Fibroblast of villous mesenchyme (primary cell): Measurements from ENCODE around the gene MISP. TPM values are rescaled to one million over a fixed set of nuclear protein-coding genes. Genes with fewer than 3 reads are reported as not detected.
A peak's percentile ranks its signal among the peaks of the same experiment; 100 is the strongest.

Source experiments
- DNase-seq: peaks from one replicate; pipeline ENCODE4 v3.0.0-alpha.2; 2010; ENCODE audit warnings: low read depth
- H3K4me3 ChIP-seq: 2 replicates; pipeline ENCODE4 v1.5.1; 2011; ENCODE audit warnings: low read depth, mild to moderate bottlenecking, low read length
- total RNA-seq: library from RNA; depleted of rRNA; stranded (reverse); fragments of >200 nt; gene quantifications from 2 replicates; pipeline ENCODE4 v1.2.3, GENCODE V29; 2012
- TF ChIP-seq, protein P1 (sequence below): IDR thresholded peaks from 2 replicates; pipeline ENCODE4 v1.5.1; 2012; ENCODE audit warnings: low read depth, mild to moderate bottlenecking, low read length; ENCODE audit not compliant: insufficient read depth

MISP gene
- total RNA-seq, 1 donor: 0.43 TPM

DNA sequence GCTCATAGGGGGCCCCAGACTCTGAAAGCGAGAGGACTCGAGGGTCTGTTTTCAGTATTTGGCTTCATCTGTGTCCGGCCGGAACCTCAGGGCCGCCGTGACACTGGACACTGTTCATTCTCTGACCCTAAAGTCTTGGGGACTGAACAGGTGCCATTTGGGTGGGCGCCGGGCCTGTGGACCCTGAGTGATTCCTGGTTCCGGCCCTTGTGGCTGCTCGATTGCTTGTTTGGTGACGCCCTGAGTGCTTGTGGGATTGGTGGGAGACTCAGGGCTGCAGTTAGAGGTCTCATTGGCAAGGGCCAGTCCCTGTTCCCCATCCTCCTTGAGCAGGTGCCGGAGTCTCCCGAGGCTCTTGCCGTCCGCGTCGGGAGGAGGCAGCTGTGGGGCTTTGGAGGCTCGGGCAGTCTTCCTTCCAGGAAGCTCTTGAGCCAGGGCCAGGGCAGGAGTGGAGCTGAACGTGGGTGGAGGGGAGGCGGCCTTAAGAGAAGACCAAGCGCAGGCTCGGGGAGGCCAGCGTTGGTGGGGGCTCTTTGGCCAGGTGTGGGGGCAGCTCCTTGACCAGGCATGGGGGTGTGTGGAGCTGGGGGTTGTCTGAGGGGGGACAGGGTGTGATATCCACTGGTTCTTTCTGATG is 51.1 kb downstream of the MISP start:
- peak overlapping the region; percentile 91 for H3K4me3 ChIP-seq
- TF ChIP-seq, protein P1, sequence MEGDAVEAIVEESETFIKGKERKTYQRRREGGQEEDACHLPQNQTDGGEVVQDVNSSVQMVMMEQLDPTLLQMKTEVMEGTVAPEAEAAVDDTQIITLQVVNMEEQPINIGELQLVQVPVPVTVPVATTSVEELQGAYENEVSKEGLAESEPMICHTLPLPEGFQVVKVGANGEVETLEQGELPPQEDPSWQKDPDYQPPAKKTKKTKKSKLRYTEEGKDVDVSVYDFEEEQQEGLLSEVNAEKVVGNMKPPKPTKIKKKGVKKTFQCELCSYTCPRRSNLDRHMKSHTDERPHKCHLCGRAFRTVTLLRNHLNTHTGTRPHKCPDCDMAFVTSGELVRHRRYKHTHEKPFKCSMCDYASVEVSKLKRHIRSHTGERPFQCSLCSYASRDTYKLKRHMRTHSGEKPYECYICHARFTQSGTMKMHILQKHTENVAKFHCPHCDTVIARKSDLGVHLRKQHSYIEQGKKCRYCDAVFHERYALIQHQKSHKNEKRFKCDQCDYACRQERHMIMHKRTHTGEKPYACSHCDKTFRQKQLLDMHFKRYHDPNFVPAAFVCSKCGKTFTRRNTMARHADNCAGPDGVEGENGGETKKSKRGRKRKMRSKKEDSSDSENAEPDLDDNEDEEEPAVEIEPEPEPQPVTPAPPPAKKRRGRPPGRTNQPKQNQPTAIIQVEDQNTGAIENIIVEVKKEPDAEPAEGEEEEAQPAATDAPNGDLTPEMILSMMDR: no peak
- DNase-seq: no peak

DNA sequence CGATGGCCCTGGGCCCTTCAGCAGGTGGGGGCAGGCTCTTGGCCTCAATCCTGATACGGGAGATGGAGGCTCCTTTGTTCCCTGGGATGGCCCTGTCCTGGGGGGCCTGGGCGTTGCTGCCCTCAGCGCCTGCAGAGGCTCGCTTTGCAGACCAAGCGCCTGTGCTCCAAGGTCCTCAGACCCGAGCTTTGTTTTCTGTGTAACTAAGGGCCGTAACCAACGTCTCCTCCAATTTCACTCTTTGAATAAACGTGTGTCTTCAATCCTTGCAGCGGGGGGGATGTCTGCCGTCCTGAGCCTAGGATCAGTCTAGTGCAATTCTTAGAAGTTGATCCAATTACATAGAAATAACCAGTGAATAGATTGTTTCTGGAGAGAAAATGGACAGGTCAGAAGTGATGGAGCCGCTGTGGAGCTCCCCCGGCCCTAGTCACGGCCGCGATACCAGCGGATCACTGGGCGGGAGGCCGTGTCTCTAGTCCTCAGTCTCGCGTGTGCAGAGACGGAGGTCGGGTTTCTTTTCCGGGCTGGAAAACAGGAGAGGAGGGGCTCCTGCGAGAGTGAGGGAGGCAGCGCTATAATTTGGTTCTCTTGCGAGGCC is 51.7 kb downstream of the MISP start:
- peak overlapping the region; percentile 91 for H3K4me3 ChIP-seq
- no peak for DNase-seq
- TF ChIP-seq, protein P1: no peak

DNA sequence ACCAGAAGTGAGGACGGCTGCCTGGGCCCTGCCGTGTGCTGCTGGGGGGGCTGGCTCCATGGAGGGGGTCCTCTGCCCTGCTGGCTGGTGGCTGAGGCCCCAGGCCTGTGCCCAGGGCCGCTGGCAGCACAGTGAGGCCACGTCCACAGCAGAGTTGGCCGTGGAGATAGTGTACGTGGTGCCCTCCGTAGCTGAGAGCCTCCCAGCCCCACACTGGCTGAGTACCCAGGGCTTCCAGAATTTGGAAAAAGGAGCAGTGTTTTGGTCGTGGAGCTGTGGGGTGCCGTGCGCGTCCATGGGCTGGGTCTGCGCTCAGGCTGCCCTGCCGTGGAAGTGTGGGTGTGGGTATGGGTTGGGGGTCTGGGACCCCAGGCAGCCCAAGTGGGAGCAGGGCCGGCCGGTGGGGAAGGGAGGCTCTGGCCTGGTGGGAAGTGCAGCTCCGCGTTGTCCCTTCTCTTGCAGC is 52.2 kb downstream of the MISP start:
- TF ChIP-seq, protein P1: no peak
- no peak overlapping the region for H3K4me3 ChIP-seq
- no peak for DNase-seq

DNA sequence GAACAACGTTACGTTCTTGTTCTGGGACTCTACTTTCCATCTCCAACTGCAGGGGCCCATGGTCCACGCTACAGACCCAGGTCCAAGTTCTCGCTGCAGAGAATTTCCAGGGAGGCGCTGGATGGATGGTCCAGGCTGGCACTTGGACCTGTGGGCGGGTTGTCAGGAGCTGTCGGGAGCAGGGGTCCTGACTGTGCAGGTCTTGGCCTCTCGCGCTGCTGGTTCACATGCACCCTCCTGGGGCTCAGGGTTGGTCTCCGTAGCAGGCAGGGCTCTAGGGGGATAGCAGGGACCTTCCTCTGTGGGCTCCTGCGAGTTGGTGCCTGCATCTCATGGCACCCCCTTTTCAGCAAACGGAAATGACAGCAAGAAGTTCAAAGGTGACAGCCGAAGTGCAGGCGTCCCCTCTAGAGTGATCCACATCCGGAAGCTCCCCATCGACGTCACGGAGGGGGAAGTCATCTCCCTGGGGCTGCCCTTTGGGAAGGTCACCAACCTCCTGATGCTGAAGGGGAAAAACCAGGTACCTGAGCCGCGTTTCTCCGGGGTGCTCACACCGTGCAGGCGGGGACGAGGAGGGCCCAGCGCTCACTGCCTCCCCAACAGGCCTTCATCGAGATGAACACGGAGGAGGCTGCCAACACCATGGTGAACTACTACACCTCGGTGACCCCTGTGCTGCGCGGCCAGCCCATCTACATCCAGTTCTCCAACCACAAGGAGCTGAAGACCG is 52.9 kb downstream of the MISP start:
- no peak overlapping the region for H3K4me3 ChIP-seq
- no peak for DNase-seq
- TF ChIP-seq, protein P1: no peak

DNA sequence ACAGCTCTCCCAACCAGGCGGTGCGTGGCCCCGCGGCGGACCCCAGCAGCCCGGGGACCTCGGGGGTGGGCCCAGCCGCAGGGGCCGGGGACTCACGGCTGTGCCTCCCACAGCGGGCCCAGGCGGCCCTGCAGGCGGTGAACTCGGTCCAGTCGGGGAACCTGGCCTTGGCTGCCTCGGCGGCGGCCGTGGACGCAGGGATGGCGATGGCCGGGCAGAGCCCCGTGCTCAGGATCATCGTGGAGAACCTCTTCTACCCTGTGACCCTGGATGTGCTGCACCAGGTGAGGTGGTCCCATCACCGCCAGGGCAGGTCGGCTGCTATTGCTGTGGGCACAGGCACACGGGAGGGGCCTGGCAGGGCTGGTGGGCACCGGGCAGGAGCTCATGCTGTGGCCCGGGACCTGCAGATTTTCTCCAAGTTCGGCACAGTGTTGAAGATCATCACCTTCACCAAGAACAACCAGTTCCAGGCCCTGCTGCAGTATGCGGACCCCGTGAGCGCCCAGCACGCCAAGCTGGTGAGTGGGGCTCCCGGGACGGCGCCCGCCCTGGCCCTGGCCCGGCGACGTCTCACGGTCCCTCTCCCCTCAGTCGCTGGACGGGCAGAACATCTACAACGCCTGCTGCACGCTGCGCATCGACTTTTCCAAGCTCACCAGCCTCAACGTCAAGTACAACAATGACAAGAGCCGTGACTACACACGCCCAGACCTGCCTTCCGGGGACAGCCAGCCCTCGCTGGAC is 53.7 kb downstream of the MISP start:
- TF ChIP-seq, protein P1: no peak
- DNase-seq: no peak
- H3K4me3 ChIP-seq: no peak overlapping the region

DNA sequence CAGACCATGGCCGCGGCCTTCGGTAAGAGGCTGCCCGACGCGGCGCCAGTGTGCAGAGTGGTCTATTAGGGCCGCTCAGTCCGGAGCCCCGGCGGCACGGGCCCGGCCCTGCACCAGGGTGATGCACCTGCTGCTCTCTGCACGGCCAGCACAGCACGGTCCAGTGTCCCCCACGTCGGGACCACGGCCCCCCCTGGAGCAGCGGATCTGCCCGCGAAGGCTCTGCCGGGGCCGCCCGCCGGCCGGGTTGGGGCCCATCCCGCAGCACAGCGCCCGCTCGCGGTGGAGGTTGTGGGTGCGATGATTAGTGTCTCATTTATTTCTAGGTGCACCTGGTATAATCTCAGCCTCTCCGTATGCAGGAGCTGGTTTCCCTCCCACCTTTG is 54.2 kb downstream of the MISP start:
- TF ChIP-seq, protein P1: no peak
- no peak for DNase-seq

More for the DNA sequence above, 54.2 kb downstream of the MISP start:
- H3K4me3 ChIP-seq: no peak overlapping the region
